Glutamatergic neuron (in vitro differentiated cells): ENCODE measurements around the gene MEDAG. TPM values are rescaled to one million over a fixed set of nuclear protein-coding genes. Genes with fewer than 3 reads are reported as not detected.

Experiments used
- DNase-seq: peaks from one replicate; pipeline ENCODE4 v3.0.0; 2022
- H3K27ac Mint-ChIP-seq: one replicate; pipeline ENCODE4 v1.8.0; 2020; ENCODE audit warnings: mild to moderate bottlenecking, mixed read lengths, inconsistent platforms; ENCODE audit not compliant: unreplicated experiment
- H3K27me3 Mint-ChIP-seq: one replicate; pipeline ENCODE4 v1.8.0; 2020; ENCODE audit warnings: mild to moderate bottlenecking, moderate library complexity, mixed read lengths, inconsistent platforms; ENCODE audit not compliant: unreplicated experiment
- H3K36me3 Mint-ChIP-seq: one replicate; pipeline ENCODE4 v1.8.0; 2020; ENCODE audit warnings: mild to moderate bottlenecking, mixed read lengths, inconsistent platforms; ENCODE audit not compliant: unreplicated experiment
- H3K4me1 Mint-ChIP-seq: one replicate; pipeline ENCODE4 v1.8.0; 2020; ENCODE audit warnings: mild to moderate bottlenecking, low read depth, mixed read lengths, inconsistent platforms; ENCODE audit not compliant: unreplicated experiment
- H3K4me3 Mint-ChIP-seq: one replicate; pipeline ENCODE4 v1.8.0; 2020; ENCODE audit warnings: mild to moderate bottlenecking, mixed read lengths, inconsistent platforms; ENCODE audit not compliant: unreplicated experiment
- H3K9me3 Mint-ChIP-seq: one replicate; pipeline ENCODE4 v1.8.0; 2020; ENCODE audit warnings: mild to moderate bottlenecking, moderate library complexity, mixed read lengths, inconsistent platforms; ENCODE audit not compliant: unreplicated experiment
- total RNA-seq: library from RNA; stranded (reverse); fragmentation: NEBNext Ultra II Directional; extraction: Animal tissue kit (Norgen Biotek cat#: 25700); gene quantifications from one replicate; pipeline ENCODE4 v1.2.1, GENCODE V29; 2021; ENCODE audit not compliant: unreplicated experiment
- TF ChIP-seq, protein P1 (sequence below): fragments of 200-600 bp; sonication (generic); IDR thresholded peaks from one replicate; pipeline ENCODE4 v1.5.0; 2021; ENCODE audit not compliant: partially characterized antibody, unreplicated experiment

MEDAG gene
- total RNA-seq, 1 donor from 2014 or later, result 0.51 TPM

GRCh38 chr13:30936971-30937370 lies 30.9 kb downstream of the MEDAG start:
- no peak for DNase-seq
- H3K36me3 Mint-ChIP-seq, result peaks cover 4% of the 10 kb centered on the region

DNA sequence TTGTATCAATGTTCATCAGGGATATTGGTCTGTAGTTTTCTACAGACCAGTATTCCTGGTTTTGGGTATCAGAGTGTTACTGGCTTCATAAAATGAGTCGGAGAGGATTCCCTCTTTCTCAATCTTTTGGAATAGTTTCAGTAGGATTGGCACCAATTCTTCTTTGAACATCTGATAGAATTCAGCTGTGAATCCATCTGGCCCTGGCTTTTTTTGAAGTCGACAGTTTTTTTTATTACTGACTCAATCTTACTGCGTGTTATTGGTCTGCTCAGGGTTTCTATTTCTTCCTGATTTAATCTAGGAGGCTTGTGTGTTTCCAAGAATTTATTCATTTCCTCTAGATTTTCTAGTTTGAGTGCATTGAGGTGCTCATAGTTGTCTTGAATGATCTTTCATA lies 37.8 kb downstream of the MEDAG start:
- no peak overlapping the region for H3K27ac Mint-ChIP-seq
- TF ChIP-seq, protein P1, sequence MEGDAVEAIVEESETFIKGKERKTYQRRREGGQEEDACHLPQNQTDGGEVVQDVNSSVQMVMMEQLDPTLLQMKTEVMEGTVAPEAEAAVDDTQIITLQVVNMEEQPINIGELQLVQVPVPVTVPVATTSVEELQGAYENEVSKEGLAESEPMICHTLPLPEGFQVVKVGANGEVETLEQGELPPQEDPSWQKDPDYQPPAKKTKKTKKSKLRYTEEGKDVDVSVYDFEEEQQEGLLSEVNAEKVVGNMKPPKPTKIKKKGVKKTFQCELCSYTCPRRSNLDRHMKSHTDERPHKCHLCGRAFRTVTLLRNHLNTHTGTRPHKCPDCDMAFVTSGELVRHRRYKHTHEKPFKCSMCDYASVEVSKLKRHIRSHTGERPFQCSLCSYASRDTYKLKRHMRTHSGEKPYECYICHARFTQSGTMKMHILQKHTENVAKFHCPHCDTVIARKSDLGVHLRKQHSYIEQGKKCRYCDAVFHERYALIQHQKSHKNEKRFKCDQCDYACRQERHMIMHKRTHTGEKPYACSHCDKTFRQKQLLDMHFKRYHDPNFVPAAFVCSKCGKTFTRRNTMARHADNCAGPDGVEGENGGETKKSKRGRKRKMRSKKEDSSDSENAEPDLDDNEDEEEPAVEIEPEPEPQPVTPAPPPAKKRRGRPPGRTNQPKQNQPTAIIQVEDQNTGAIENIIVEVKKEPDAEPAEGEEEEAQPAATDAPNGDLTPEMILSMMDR, result no peak
- H3K4me1 Mint-ChIP-seq, result no peaks in the 10 kb centered on the region
- peaks cover 7% of the 10 kb centered on the region for H3K36me3 Mint-ChIP-seq
- H3K9me3 Mint-ChIP-seq, result no peaks in the 10 kb centered on the region
- no peak for DNase-seq
- no peak overlapping the region for H3K4me3 Mint-ChIP-seq
- H3K27me3 Mint-ChIP-seq, result no peaks in the 10 kb centered on the region

More at GRCh38 chr13:30936971-30937370, 30.9 kb downstream of the MEDAG start:
- H3K4me3 Mint-ChIP-seq, result no peak overlapping the region
- peaks cover 11% of the 10 kb centered on the region for H3K4me1 Mint-ChIP-seq
- H3K27ac Mint-ChIP-seq, result no peak overlapping the region
- peaks cover 10% of the 10 kb centered on the region for H3K9me3 Mint-ChIP-seq
- TF ChIP-seq, protein P1, result no peak
- peaks cover 6% of the 10 kb centered on the region for H3K27me3 Mint-ChIP-seq

- H3K4me1 Mint-ChIP-seq, result no peaks in the 10 kb centered on the region
- peaks cover 7% of the 10 kb centered on the region for H3K36me3 Mint-ChIP-seq
- H3K9me3 Mint-ChIP-seq, result no peaks in the 10 kb centered on the region
- no peak overlapping the region for H3K27ac Mint-ChIP-seq
- DNase-seq, result no peak
- TF ChIP-seq, protein P1, result no peak
- H3K27me3 Mint-ChIP-seq, result no peaks in the 10 kb centered on the region
- no peak overlapping the region for H3K4me3 Mint-ChIP-seq
Measured at GRCh38 chr13:30957258-30957943, 51.3 kb downstream of the MEDAG start.

DNA sequence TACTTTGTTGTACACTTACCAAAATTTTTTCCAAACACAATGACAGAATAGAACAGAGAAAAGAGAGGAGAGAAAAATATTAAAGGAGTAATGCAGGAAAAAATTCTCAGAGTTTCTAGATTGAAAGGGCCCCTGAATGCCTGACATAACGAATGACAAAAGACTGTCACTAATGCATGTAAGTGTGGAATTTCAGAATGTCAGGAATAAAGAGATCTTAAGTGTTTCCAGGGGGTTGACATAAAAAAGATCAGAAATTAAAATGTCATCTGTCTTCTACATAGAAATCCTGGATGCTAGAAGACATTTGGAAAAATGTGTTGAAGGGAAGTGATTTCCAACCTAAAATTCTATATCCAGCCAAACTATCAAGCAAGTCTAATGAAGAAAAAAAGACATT lies 53.6 kb downstream of the MEDAG start:
- Mint-ChIP-seq H3K36me3 (peaks cover 8% of the 10 kb centered on the region), H3K27me3 (no peaks in the 10 kb centered on the region), H3K9me3 (no peaks in the 10 kb centered on the region), H3K4me3 (no peak overlapping the region), H3K27ac (no peak overlapping the region), H3K4me1 (no peaks in the 10 kb centered on the region)
- TF ChIP-seq, protein P1, result no peak
- no peak for DNase-seq

- Mint-ChIP-seq H3K9me3 (peaks cover 2% of the 10 kb centered on the region), H3K4me1 (no peaks in the 10 kb centered on the region), H3K27ac (no peak overlapping the region), H3K4me3 (no peak overlapping the region), H3K36me3 (peaks cover 13% of the 10 kb centered on the region), H3K27me3 (no peaks in the 10 kb centered on the region)
- TF ChIP-seq, protein P1, result no peak
- no peak for DNase-seq
Measured at GRCh38 chr13:30963791-30964190, 57.7 kb downstream of the MEDAG start.
